Right lobe of liver (tissue), 4 donors: ENCODE results near the gene RAP1GAP.

Experiments
- CTCF ChIP-seq, 4 donors: fragments of 200-600 bp in 3 of 4; fragments of 450-650 bp in 1 of 4; IDR thresholded peaks; one replicate each; pipeline versions ENCODE4 v1.5.1 to v1.8.0; 2016 to 2022; ENCODE audit warnings: antibody characterized with exemption in 4 of 4, mild to moderate bottlenecking in 2 of 4
- POLR2A ChIP-seq: fragments of 450-650 bp; IDR thresholded peaks from one replicate; pipeline ENCODE4 v1.6.1; 2017; ENCODE audit warnings: antibody characterized with exemption, mild to moderate bottlenecking
- donor health status: DM: no; HTN: no; CAD: no.
- donor health status: DM: no; HTN: no; CAD: no.
- donor health status: DM: no; HTN: yes; CAD: no.

GRCh38 chr1:21596628-21597027, 72.5 kb downstream of the RAP1GAP start:
- no peak for TF ChIP-seq POLR2A
- TF ChIP-seq CTCF (IDR thresholded peaks at IDR 0.05), result no peak
